ENCODE data around the gene KLK1. TPM values are rescaled to one million over a fixed set of nuclear protein-coding genes. Genes with fewer than 3 reads are reported as not detected.

KLK1 gene
- polyA plus RNA-seq, 2 of the 4 experiments (the other 2 are of a cell fraction): 0.30 TPM; not detected in 1

DNA sequence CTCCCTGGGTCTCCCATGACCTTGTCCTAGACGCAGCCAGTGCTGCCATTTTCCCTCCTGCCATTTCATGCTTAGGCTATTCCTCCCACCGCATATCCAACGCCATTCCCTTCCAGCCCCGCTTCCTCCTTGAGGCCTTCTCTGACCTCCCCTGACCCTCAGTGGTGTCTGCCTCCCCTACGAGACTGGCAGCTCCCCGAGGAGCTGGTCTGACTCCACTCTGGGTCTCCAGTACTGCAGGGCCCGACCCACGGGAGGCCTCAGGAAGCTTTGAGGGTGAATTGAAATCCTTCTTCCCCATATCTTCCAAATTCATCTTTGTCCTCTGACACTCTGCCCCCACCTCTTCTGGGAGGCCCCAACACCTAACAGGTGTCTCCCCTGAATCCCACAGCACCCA is 9.1 kb upstream of the KLK1 start:
- Histone ChIP-seq H3K4me1 (peaks cover 9% of the 10 kb centered on the region; the same call in 1 of the 3 replicates), H3K4me2 (no peak overlapping the region), H3K27ac (no peak overlapping the region), H3K4me3 (no peak overlapping the region), H3K9me3 (no peaks in the 10 kb centered on the region)
- DNase-seq (ENCODE audit: low read depth in 1 of 2, low spot score in 1 of 2): no peak
- CTCF ChIA-PET: interaction anchor here (2.2 kb wide), 1 partner anchor 90 kb away, joined by 10 read pairs; no protein-coding TSS in a partner anchor
- FAIRE-seq: no peak
- WGBS (ENCODE audit: missing lambda C conversion rate): 84% methylated on average over 8 of the region's 8 CpGs
- POLR2A ChIA-PET: no interaction called here
- no peak for ATAC-seq
- TF ChIP-seq, protein P1, sequence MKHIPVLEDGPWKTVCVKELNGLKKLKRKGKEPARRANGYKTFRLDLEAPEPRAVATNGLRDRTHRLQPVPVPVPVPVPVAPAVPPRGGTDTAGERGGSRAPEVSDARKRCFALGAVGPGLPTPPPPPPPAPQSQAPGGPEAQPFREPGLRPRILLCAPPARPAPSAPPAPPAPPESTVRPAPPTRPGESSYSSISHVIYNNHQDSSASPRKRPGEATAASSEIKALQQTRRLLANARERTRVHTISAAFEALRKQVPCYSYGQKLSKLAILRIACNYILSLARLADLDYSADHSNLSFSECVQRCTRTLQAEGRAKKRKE (CRISPR knock-in tag; IDR thresholded peaks at IDR 0.05; ENCODE audit: low read depth): no peak
- TF ChIP-seq PHF8 (IDR thresholded peaks at IDR 0.05; ENCODE audit: borderline replicate concordance, low read depth) (no peak), RARB (CRISPR knock-in tag; IDR thresholded peaks at IDR 0.05) (no peak), JUN (IDR thresholded peaks at IDR 0.05) (no peak)

GRCh38 chr19:50831026-50831396 is 7.4 kb upstream of the KLK1 start:
- DNase-seq (ENCODE audit: low read depth in 1 of 2, low spot score in 1 of 2): no peak
- no peak overlapping the region for H3K27ac ChIP-seq
- TF ChIP-seq RCOR1 (IDR thresholded peaks at IDR 0.05; ENCODE audit: low read depth, low read length) (no peak), CHD2 (IDR thresholded peaks at IDR 0.05; ENCODE audit: low read length, partially characterized antibody) (no peak), CHD4 (IDR thresholded peaks at IDR 0.05; ENCODE audit: borderline replicate concordance) (no peak), ZFP36 (IDR thresholded peaks at IDR 0.05; ENCODE audit: borderline replicate concordance, partially characterized antibody) (peak; percentile 46)
- 31% methylated on average over 7 of the region's 7 CpGs for WGBS (ENCODE audit: missing lambda C conversion rate)
- no peak overlapping the region for H3K4me2 ChIP-seq
- H3K4me1 ChIP-seq: peaks cover 6% of the 10 kb centered on the region; the same call in 1 of the 3 replicates
- no peak for ATAC-seq
- FAIRE-seq: no peak
- ChIA-PET POLR2A (no interaction called here), CTCF (interaction anchor here (1.4 to 2.2 kb wide), 2 partner anchors 9 to 190 kb away, joined by 7 to 8 read pairs; no protein-coding TSS in a partner anchor)
- no peak overlapping the region for H3K4me3 ChIP-seq
- H3K9me3 ChIP-seq: no peaks in the 10 kb centered on the region

DNA sequence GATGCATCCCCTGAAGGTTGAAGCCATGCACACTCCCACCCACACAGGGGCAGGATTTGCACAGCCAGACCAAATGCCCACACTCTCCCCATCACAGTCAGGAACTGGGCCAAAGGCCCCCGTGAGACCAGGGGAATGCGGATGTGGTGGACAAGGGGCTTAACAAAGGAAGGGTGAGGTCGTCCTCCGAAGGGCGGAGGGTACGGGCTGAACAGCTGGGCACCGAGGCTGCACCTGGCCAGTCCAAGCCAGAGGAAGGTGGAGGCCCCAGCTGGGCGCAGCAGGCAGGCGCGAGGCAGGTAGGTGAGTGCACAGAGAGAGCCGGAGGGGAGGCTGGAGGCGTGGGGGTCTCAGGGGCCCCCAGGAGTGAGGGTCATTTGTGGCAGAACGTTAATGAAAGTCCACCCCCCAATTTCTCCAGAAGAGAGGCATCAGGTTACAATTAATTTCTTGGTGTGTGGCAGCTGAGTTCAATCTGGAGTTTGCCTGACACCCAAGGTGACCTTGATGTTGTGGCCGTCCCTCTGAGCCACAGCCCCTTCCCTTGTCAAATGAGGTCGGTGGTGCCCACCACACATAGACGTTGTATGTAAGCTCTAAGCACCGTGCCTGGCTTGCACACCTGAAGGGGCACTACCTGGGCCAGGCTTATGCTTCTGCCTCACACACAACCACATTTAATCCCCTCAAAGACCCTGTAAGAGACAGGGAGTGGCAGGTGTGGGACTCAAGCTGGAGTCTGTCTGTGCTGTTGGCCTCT is 6.9 kb upstream of the KLK1 start:
- TF ChIP-seq HOXB13 (CRISPR knock-in tag; IDR thresholded peaks at IDR 0.05; ENCODE audit: low read depth) (no peak), ESRRA (IDR thresholded peaks at IDR 0.05; ENCODE audit: borderline replicate concordance, low read length) (no peak), CHD2 (IDR thresholded peaks at IDR 0.05; ENCODE audit: low read length, partially characterized antibody) (no peak), MAZ (IDR thresholded peaks at IDR 0.05; ENCODE audit: borderline replicate concordance, low read depth, low read length) (no peak), EHMT2 (IDR thresholded peaks at IDR 0.05; ENCODE audit: low read depth) (no peak), KDM5A (IDR thresholded peaks at IDR 0.05) (no peak), POLR2AphosphoS2 (conservative IDR thresholded peaks at IDR 0.05; ENCODE audit: low read length) (no peak), ZNF302 (CRISPR knock-in tag; IDR thresholded peaks at IDR 0.05) (no peak), BCL3 (IDR thresholded peaks at IDR 0.05) (no peak), HEYL (CRISPR knock-in tag; IDR thresholded peaks at IDR 0.05) (no peak), KDM1A (IDR thresholded peaks at IDR 0.05; ENCODE audit: low read depth) (no peak), CBX8 (IDR thresholded peaks at IDR 0.05) (no peak)
- TF ChIP-seq, protein P2, sequence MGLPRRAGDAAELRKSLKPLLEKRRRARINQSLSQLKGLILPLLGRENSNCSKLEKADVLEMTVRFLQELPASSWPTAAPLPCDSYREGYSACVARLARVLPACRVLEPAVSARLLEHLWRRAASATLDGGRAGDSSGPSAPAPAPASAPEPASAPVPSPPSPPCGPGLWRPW (IDR thresholded peaks at IDR 0.05): no peak
- TF ChIP-seq, protein P3, sequence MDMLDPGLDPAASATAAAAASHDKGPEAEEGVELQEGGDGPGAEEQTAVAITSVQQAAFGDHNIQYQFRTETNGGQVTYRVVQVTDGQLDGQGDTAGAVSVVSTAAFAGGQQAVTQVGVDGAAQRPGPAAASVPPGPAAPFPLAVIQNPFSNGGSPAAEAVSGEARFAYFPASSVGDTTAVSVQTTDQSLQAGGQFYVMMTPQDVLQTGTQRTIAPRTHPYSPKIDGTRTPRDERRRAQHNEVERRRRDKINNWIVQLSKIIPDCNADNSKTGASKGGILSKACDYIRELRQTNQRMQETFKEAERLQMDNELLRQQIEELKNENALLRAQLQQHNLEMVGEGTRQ (IDR thresholded peaks at IDR 0.05): no peak

More for the DNA sequence above, 6.9 kb upstream of the KLK1 start:
- H3K27ac ChIP-seq: no peak overlapping the region
- DNase-seq (ENCODE audit: low read depth in 1 of 2, low spot score in 1 of 2) (no peak), FAIRE-seq (no peak), ATAC-seq (peak; percentile 23 to 27; a peak in 2 of 6 replicates)
- no peak overlapping the region for H3K4me3 ChIP-seq
- H3K4me1 ChIP-seq: peaks cover 6% of the 10 kb centered on the region; the same call in 1 of the 3 replicates
- 55% methylated on average over 17 of the region's 17 CpGs for WGBS (ENCODE audit: missing lambda C conversion rate)
- H3K9me3 ChIP-seq: no peaks in the 10 kb centered on the region
- ChIA-PET CTCF (interaction anchor here (2.2 kb wide), 1 partner anchor 9 kb away, joined by 8 read pairs; no protein-coding TSS in a partner anchor), POLR2A (no interaction called here)
- no peak overlapping the region for H3K4me2 ChIP-seq
